ENCODE data around the gene DSEL.

The DSEL gene

GRCh38 chr18:67516539-67517443 lies at the start of gene DSEL:
Gene DSEL (minus strand): TSS chr18:67516720. CDS start chr18:67514608, 2,112 bp downstream.
- DNase-seq = peak; percentile 94

- no peak for DNase-seq
Observed at GRCh38 chr18:67553437-67553836, 36.9 kb upstream of the DSEL start.

GRCh38 chr18:67550872-67551520 lies 34.5 kb upstream of the DSEL start:
- DNase-seq = no peak

GRCh38 chr18:67549946-67550345 lies 33.4 kb upstream of the DSEL start:
- no peak for DNase-seq

- DNase-seq = no peak
Observed at GRCh38 chr18:67545681-67546080, 29.2 kb upstream of the DSEL start.

GRCh38 chr18:67540559-67540958 lies 24.0 kb upstream of the DSEL start:
- no peak for DNase-seq

- DNase-seq = no peak
Observed at GRCh38 chr18:67531929-67532328, 15.4 kb upstream of the DSEL start.

- no peak for DNase-seq
Observed at GRCh38 chr18:67525328-67526099, 9.0 kb upstream of the DSEL start.

- no peak for DNase-seq
Observed at GRCh38 chr18:67520351-67520921, 3.9 kb upstream of the DSEL start.

- DNase-seq = no peak
Observed at GRCh38 chr18:67519592-67519991, 3.1 kb upstream of the DSEL start.

- DNase-seq = no peak
Observed at GRCh38 chr18:67518566-67518965, 2.0 kb upstream of the DSEL start.

- peak; percentile 54 for DNase-seq
Observed at GRCh38 chr18:67517444-67517765, 885 bp upstream of the DSEL start.

- peak; percentile 87 for DNase-seq
Observed at GRCh38 chr18:67515942-67516538, 480 bp downstream of the DSEL start.

- no peak for DNase-seq
Observed at GRCh38 chr18:67514901-67515540, 1.5 kb downstream of the DSEL start.

GRCh38 chr18:67514465-67514864 lies 2.1 kb downstream of the DSEL start:
- DNase-seq = no peak

- peak; percentile 22 for DNase-seq
Observed at GRCh38 chr18:67513280-67513679, 3.2 kb downstream of the DSEL start.

- DNase-seq = no peak
Observed at GRCh38 chr18:67511840-67512239, 4.7 kb downstream of the DSEL start.

GRCh38 chr18:67510831-67511230 lies 5.7 kb downstream of the DSEL start:
- no peak for DNase-seq

- no peak for DNase-seq
Observed at GRCh38 chr18:67509741-67510391, 6.7 kb downstream of the DSEL start.

- DNase-seq = no peak
Observed at GRCh38 chr18:67508146-67508545, 8.4 kb downstream of the DSEL start.

GRCh38 chr18:67504739-67505138 lies 11.8 kb downstream of the DSEL start:
- DNase-seq = no peak
